ENCODE results near the gene LRRC49.

Gene LRRC49

GRCh38 chr15:71097890-71098289 is 205.3 kb downstream of the LRRC49 start:
- DNase-seq: no peak

DNA sequence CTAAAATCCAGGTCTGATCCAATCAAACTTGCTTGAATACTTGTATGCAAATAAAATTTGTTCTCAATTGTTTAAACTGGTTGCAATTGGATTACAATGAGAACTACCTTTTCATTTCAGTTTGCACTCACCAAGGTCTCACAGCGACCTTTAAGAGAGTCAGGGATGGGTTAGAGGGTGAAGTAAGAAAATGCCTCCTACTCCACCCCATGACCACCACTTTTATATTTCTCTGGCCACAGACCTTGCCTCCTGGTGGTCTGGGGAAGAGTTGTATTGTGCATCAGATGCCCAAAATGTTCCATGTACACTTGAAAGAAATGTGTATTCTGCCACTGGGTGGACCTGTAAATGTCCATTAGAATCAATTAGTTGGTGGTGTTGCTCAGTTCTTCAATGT is 206.3 kb downstream of the LRRC49 start:
- no peak for DNase-seq
